ENCODE data around the gene MVB12B.

MVB12B gene

GRCh38 chr9:126505697-126506346, 179.2 kb downstream of the MVB12B start:
- H3K4me3 ChIP-seq (ENCODE audit: low read depth, low read length) = no peak overlapping the region
- TF ChIP-seq MYC (IDR thresholded peaks at IDR 0.05; ENCODE audit: low read depth, low read length) = no peak
- no peak for TF ChIP-seq CTCF (IDR thresholded peaks at IDR 0.05; ENCODE audit: low read depth, low read length)
- TF ChIP-seq MAX (IDR thresholded peaks at IDR 0.05; ENCODE audit: low read depth, low read length) = no peak
- no peak for TF ChIP-seq POLR2A (IDR thresholded peaks at IDR 0.05; ENCODE audit: extremely low read depth, insufficient read length)
- DNase-seq (ENCODE audit: low read depth) = no peak

- no peak for TF ChIP-seq MYC (IDR thresholded peaks at IDR 0.05; ENCODE audit: low read depth, low read length)
- TF ChIP-seq POLR2A (IDR thresholded peaks at IDR 0.05; ENCODE audit: extremely low read depth, insufficient read length) = no peak
- TF ChIP-seq MAX (IDR thresholded peaks at IDR 0.05; ENCODE audit: low read depth, low read length) = no peak
- TF ChIP-seq CTCF (IDR thresholded peaks at IDR 0.05; ENCODE audit: low read depth, low read length) = no peak
- DNase-seq (ENCODE audit: low read depth) = no peak
- H3K4me3 ChIP-seq (ENCODE audit: low read depth, low read length) = no peak overlapping the region
These were observed 180.0 kb downstream of the MVB12B start for GRCh38 chr9:126506361-126507317.

- DNase-seq (ENCODE audit: low read depth) = no peak
- no peak for TF ChIP-seq MYC (IDR thresholded peaks at IDR 0.05; ENCODE audit: low read depth, low read length)
- no peak for TF ChIP-seq CTCF (IDR thresholded peaks at IDR 0.05; ENCODE audit: low read depth, low read length)
- TF ChIP-seq POLR2A (IDR thresholded peaks at IDR 0.05; ENCODE audit: extremely low read depth, insufficient read length) = no peak
- no peak for TF ChIP-seq MAX (IDR thresholded peaks at IDR 0.05; ENCODE audit: low read depth, low read length)
- H3K4me3 ChIP-seq (ENCODE audit: low read depth, low read length) = no peak overlapping the region
These were observed 180.9 kb downstream of the MVB12B start for GRCh38 chr9:126507318-126508109.

- DNase-seq (ENCODE audit: low read depth) = no peak
- TF ChIP-seq MYC (IDR thresholded peaks at IDR 0.05; ENCODE audit: low read depth, low read length) (no peak), POLR2A (IDR thresholded peaks at IDR 0.05; ENCODE audit: extremely low read depth, insufficient read length) (no peak), MAX (IDR thresholded peaks at IDR 0.05; ENCODE audit: low read depth, low read length) (no peak), CTCF (IDR thresholded peaks at IDR 0.05; ENCODE audit: low read depth, low read length) (no peak)
- no peak overlapping the region for H3K4me3 ChIP-seq (ENCODE audit: low read depth, low read length)
These were observed 181.6 kb downstream of the MVB12B start for GRCh38 chr9:126508171-126508591.

GRCh38 chr9:126508928-126509327, 182.3 kb downstream of the MVB12B start:
- TF ChIP-seq POLR2A (IDR thresholded peaks at IDR 0.05; ENCODE audit: extremely low read depth, insufficient read length) (no peak), MAX (IDR thresholded peaks at IDR 0.05; ENCODE audit: low read depth, low read length) (no peak), CTCF (IDR thresholded peaks at IDR 0.05; ENCODE audit: low read depth, low read length) (no peak), MYC (IDR thresholded peaks at IDR 0.05; ENCODE audit: low read depth, low read length) (no peak)
- no peak overlapping the region for H3K4me3 ChIP-seq (ENCODE audit: low read depth, low read length)
- no peak for DNase-seq (ENCODE audit: low read depth)
